HCT116 (cell line): Measurements from ENCODE around the gene SPDEF.

ENCODE experiments used
- CEBPB ChIP-seq: IDR thresholded peaks from 2 replicates; pipeline ENCODE4 v1.6.1; 2012; ENCODE audit warnings: low read depth
- CTCF ChIP-seq, 3 experiments: fragments of 200-600 bp in 1 of 3; sonication (generic) in 1 of 3; IDR thresholded peaks in 2 of 3; conservative IDR thresholded peaks in 1 of 3; 2 replicates each; pipeline ENCODE4 v1.5.1; 2012 to 2017; ENCODE audit warnings: low read depth in 2 of 3, low read length in 2 of 3, antibody characterized with exemption in 1 of 3, borderline replicate concordance in 1 of 3, control low read depth in 1 of 3, mild to moderate bottlenecking in 1 of 3, mixed read lengths in 1 of 3, mixed run types in 1 of 3, moderate library complexity in 1 of 3; ENCODE audit not compliant: insufficient read depth in 1 of 3
- EGR1 ChIP-seq: IDR thresholded peaks from 2 replicates; pipeline ENCODE4 v1.6.1; 2012; ENCODE audit warnings: low read depth
- JUND ChIP-seq: IDR thresholded peaks from 2 replicates; pipeline ENCODE4 v1.6.1; 2012
- MAX ChIP-seq: IDR thresholded peaks from 2 replicates; pipeline ENCODE4 v1.6.1; 2012
- POLR2A ChIP-seq: IDR thresholded peaks from 2 replicates; pipeline ENCODE4 v1.7.0; 2011; ENCODE audit warnings: borderline replicate concordance; ENCODE audit not compliant: insufficient read depth, insufficient read length; ENCODE audit errors: extremely low read depth
- POLR2AphosphoS5 ChIP-seq: IDR thresholded peaks from 2 replicates; pipeline ENCODE4 v1.6.1; 2011; ENCODE audit warnings: mild to moderate bottlenecking, low read depth, low read length, moderate library complexity
- RAD21 ChIP-seq: IDR thresholded peaks from 2 replicates; pipeline ENCODE4 v1.6.1; 2012; ENCODE audit warnings: low read depth, mild to moderate bottlenecking
- REST ChIP-seq: IDR thresholded peaks from 2 replicates; pipeline ENCODE4 v1.6.1; 2012; ENCODE audit warnings: low read depth
- ZNF274 ChIP-seq: fragments of 200-500 bp; sonication (Bioruptor generic); IDR thresholded peaks from 2 replicates; pipeline ENCODE4 v1.6.1; 2014; ENCODE audit warnings: mild to moderate bottlenecking, low read depth, low read length, inconsistent platforms

GRCh38 chr6:34519971-34520644 is 36.0 kb downstream of the SPDEF start:
- TF ChIP-seq CTCF (IDR thresholded peaks at IDR 0.05 in 2 of 3, conservative IDR thresholded peaks at IDR 0.05 in 1 of 3; ENCODE audit: borderline replicate concordance in 1 of 3, insufficient read depth in 1 of 3, low read depth in 2 of 3, low read length in 2 of 3) (no peak), POLR2AphosphoS5 (no peak), REST (no peak), EGR1 (no peak), JUND (no peak), MAX (no peak), RAD21 (no peak), CEBPB (no peak), POLR2A (no peak), ZNF274 (no peak)
